DMS153 treated with DMSO at 0.1 percent for 48 hours (cell line): Measurements from ENCODE around the gene MATN1.
"Not testable (repeated sequence)": the region's sequence is repeated elsewhere in the genome, so short reads cannot be mapped to it uniquely, and the experiment has no call there.

Experiments
- DNase-seq: peaks from one replicate; lab custom pipeline; 2025; ENCODE audit not compliant: unreplicated experiment; lab: John Stamatoyannopoulos, UW

MATN1 gene

GRCh38 chr1:30700528-30701257, 22.7 kb downstream of the MATN1 start:
- DNase-seq, result no peak

GRCh38 chr1:30699762-30700161, 23.6 kb downstream of the MATN1 start:
- no peak for DNase-seq

- no peak for DNase-seq
Observed at GRCh38 chr1:30698401-30698981, 24.9 kb downstream of the MATN1 start.

- no peak for DNase-seq
Observed at GRCh38 chr1:30697571-30698376, 25.6 kb downstream of the MATN1 start.

GRCh38 chr1:30696831-30697230, 26.6 kb downstream of the MATN1 start:
- DNase-seq, result no peak

- DNase-seq, result no peak
Observed at GRCh38 chr1:30695439-30695841, 27.9 kb downstream of the MATN1 start.

GRCh38 chr1:30694280-30695175, 28.9 kb downstream of the MATN1 start:
- DNase-seq, result no peak

- no peak for DNase-seq
Observed at GRCh38 chr1:30693822-30694221, 29.6 kb downstream of the MATN1 start.

- DNase-seq, result no peak
Observed at GRCh38 chr1:30693366-30693765, 30.0 kb downstream of the MATN1 start.

GRCh38 chr1:30692948-30693301, 30.5 kb downstream of the MATN1 start:
- DNase-seq, result no peak

GRCh38 chr1:30692201-30692947, 31.0 kb downstream of the MATN1 start:
- no peak for DNase-seq

GRCh38 chr1:30691480-30691879, 31.9 kb downstream of the MATN1 start:
- DNase-seq, result no peak

GRCh38 chr1:30689901-30690645, 33.3 kb downstream of the MATN1 start:
- no peak for DNase-seq

- no peak for DNase-seq
Observed at GRCh38 chr1:30688920-30689794, 34.2 kb downstream of the MATN1 start.

- DNase-seq, result not testable (repeated sequence)
Observed at GRCh38 chr1:30688516-30688915, 34.9 kb downstream of the MATN1 start.

- no peak for DNase-seq
Observed at GRCh38 chr1:30687886-30688285, 35.5 kb downstream of the MATN1 start.

GRCh38 chr1:30686236-30686935, 37.0 kb downstream of the MATN1 start:
- no peak for DNase-seq

- no peak for DNase-seq
Observed at GRCh38 chr1:30685796-30686165, 37.6 kb downstream of the MATN1 start.
